Fibroblast of lung (primary cell): ENCODE measurements around the gene YRDC.

Experiments
- CTCF ChIP-seq, 2 donors: IDR thresholded peaks in 1 of 2; conservative IDR thresholded peaks in 1 of 2; 1 replicate in 1 of 2; 2 replicates in 1 of 2; pipeline ENCODE4 v1.5.1; 2011 to 2012; ENCODE audit warnings: low read length in 2 of 2, control low read depth in 1 of 2, inconsistent platforms in 1 of 2, low read depth in 1 of 2, mild to moderate bottlenecking in 1 of 2
- EZH2 ChIP-seq: IDR thresholded peaks from 2 replicates; pipeline ENCODE4 v1.5.1; 2012; ENCODE audit warnings: low read length, control low read depth, mild to moderate bottlenecking; ENCODE audit errors: missing control alignments

GRCh38 chr1:37807220-37807554 is 821 bp downstream of the YRDC start:
- no peak for TF ChIP-seq EZH2
- TF ChIP-seq CTCF (conservative IDR thresholded peaks at IDR 0.05 in 1 of 2, IDR thresholded peaks at IDR 0.05 in 1 of 2; ENCODE audit: low read depth in 1 of 2, low read length in 2 of 2): no peak
